Stomach smooth muscle (tissue), 2 donors: Measurements from ENCODE around the gene MUCL1.
"Not testable (repeated sequence)": the region's sequence is repeated elsewhere in the genome, so short reads cannot be mapped to it uniquely, and the experiment has no call there.

Experiments used
- H3K27ac ChIP-seq: one replicate; pipeline ENCODE4 v1.7.0; 2013; ENCODE audit warnings: mild to moderate bottlenecking, low read length, inconsistent platforms
- H3K27me3 ChIP-seq, 2 donors: one replicate each; pipeline ENCODE4 v1.7.0; 2013; ENCODE audit warnings: low read length in 2 of 2; ENCODE audit not compliant: insufficient read depth in 2 of 2, control insufficient read depth in 1 of 2
- H3K36me3 ChIP-seq, 2 donors: one replicate each; pipeline ENCODE4 v1.7.0; 2013; ENCODE audit warnings: low read length in 2 of 2; ENCODE audit not compliant: control insufficient read depth in 2 of 2, insufficient read depth in 2 of 2
- H3K4me1 ChIP-seq: one replicate; pipeline ENCODE4 v1.7.0; 2013; ENCODE audit warnings: low read length; ENCODE audit not compliant: control insufficient read depth, insufficient read depth
- H3K4me3 ChIP-seq, 2 donors: one replicate each; pipeline ENCODE4 v1.7.0; 2013; ENCODE audit warnings: low read length in 2 of 2
- H3K9ac ChIP-seq, 2 donors: one replicate each; pipeline ENCODE4 v1.7.0; 2013; ENCODE audit warnings: low read length in 2 of 2, mild to moderate bottlenecking in 1 of 2
- H3K9me3 ChIP-seq, 2 donors: one replicate each; pipeline ENCODE4 v1.7.0; 2013; ENCODE audit warnings: low read length in 2 of 2; ENCODE audit not compliant: control insufficient read depth in 2 of 2
- donor health status: healthy.
- donor health status: Pancreatic carcinoma.

MUCL1 gene

DNA sequence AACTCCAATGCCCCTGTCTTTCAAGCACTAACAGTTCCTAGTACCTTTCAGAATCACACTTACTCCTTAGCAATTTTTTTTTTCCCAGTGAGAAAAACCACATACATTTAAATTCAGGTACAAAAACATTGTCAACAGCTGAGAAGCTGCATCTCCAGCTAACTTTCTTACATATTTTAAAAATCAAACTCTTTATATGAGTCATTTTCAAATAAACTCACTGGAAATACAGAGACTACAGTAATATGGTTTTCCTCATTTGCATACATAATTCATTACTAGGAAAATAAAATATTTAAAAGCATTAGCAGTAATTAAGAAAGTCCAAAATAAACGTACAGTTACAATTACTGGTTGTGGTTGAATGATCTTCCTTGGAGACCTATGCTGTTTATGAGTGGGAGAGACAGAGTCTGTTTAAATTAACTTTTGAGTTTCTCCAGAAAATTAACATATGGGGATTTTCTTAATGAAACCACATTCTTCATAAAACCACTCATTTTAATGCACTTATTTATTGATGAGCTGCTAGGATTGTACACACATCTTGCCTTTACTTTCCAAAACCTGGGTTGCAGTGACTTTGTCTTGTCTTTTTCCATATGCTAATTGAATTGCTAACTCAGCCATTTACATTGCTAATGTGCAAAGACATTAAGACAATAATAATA lies 9.8 kb downstream of the MUCL1 start:
- Histone ChIP-seq H3K4me3 (no peak overlapping the region), H3K27me3 (no peaks in the 10 kb centered on the region), H3K9ac (no peak overlapping the region), H3K9me3 (no peaks in the 10 kb centered on the region), H3K4me1 (no peaks in the 10 kb centered on the region), H3K36me3 (no peaks in the 10 kb centered on the region), H3K27ac (no peak overlapping the region)

GRCh38 chr12:54865683-54866324 lies 11.5 kb downstream of the MUCL1 start:
- Histone ChIP-seq H3K4me1 (no peaks in the 10 kb centered on the region), H3K9me3 (no peaks in the 10 kb centered on the region), H3K27me3 (no peaks in the 10 kb centered on the region), H3K36me3 (no peaks in the 10 kb centered on the region), H3K9ac (no peak overlapping the region), H3K4me3 (no peak overlapping the region), H3K27ac (no peak overlapping the region)

GRCh38 chr12:54868690-54869089 lies 14.4 kb downstream of the MUCL1 start:
- H3K9me3 ChIP-seq: no peaks in the 10 kb centered on the region
- H3K4me3 ChIP-seq: no peak overlapping the region
- H3K27ac ChIP-seq: no peak overlapping the region
- no peak overlapping the region for H3K9ac ChIP-seq
- H3K36me3 ChIP-seq: no peaks in the 10 kb centered on the region
- H3K27me3 ChIP-seq: no peaks in the 10 kb centered on the region
- H3K4me1 ChIP-seq: no peaks in the 10 kb centered on the region

DNA sequence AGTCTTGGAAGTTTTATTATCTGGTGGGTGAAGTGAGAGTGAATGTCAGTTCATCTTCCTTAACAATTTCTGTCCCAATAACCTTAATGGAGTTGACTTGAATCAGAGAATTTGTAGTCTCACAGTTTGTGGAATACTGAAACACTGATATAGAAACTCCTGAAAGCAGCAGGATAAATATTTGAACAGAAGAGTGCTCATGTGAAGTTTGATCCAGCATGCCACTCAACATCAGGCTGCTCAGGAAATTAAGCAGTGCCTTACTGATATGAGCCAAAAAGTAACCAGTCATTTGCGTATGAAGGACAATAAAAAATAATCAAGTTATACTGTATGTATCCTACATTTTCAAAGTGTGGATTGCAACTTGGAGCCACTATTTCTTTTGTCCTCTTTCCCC lies 15.7 kb downstream of the MUCL1 start:
- H3K27ac ChIP-seq: no peak overlapping the region
- H3K36me3 ChIP-seq: no peaks in the 10 kb centered on the region
- H3K27me3 ChIP-seq: no peaks in the 10 kb centered on the region
- no peak overlapping the region for H3K4me3 ChIP-seq
- H3K9ac ChIP-seq: no peak overlapping the region
- no peaks in the 10 kb centered on the region for H3K4me1 ChIP-seq
- H3K9me3 ChIP-seq: no peaks in the 10 kb centered on the region

DNA sequence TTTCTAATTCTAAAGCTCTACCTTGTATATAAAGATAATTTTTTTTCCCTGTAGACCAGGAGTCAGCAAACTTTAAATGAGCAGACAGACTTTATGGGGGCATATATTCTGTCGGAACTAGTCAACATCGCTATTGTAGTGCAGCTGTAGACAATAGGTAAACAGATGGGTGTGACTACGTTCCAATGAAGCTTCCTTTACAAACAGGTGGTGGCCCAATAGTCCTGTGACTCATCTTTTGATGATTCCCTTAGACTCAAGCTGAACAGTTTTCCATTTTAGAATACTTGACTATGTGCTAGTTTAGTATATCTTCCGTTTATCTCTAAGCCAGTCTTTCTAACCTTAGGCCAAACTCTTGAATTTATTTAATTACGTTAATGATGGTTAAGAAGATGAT lies 16.3 kb downstream of the MUCL1 start:
- Histone ChIP-seq H3K36me3 (no peaks in the 10 kb centered on the region), H3K27me3 (no peaks in the 10 kb centered on the region), H3K9ac (no peak overlapping the region), H3K27ac (no peak overlapping the region), H3K9me3 (no peaks in the 10 kb centered on the region), H3K4me1 (no peaks in the 10 kb centered on the region), H3K4me3 (no peak overlapping the region)

- H3K4me3 ChIP-seq: no peak overlapping the region
- H3K36me3 ChIP-seq: no peaks in the 10 kb centered on the region
- H3K27me3 ChIP-seq: no peaks in the 10 kb centered on the region
- no peaks in the 10 kb centered on the region for H3K4me1 ChIP-seq
- H3K27ac ChIP-seq: no peak overlapping the region
- H3K9me3 ChIP-seq: no peaks in the 10 kb centered on the region
- no peak overlapping the region for H3K9ac ChIP-seq
Observed at GRCh38 chr12:54879150-54879549, 24.8 kb downstream of the MUCL1 start.

DNA sequence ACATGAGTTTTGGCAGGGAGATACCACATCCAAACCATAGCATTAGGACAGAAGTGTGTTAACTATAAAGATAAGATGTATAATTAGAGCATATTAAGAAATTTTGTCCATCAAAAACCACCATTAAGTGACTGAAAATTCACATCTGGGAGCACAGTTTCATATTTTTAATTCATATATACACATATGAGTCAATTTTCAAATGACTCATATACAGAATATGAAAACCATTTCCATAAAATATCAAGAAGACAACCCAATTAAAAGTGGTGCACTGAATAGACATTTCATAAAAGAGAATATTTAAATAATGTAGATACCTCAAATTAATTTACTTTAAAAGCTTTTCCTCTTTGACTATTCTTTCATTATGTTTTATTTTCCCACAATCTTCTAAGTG lies 25.3 kb downstream of the MUCL1 start:
- Histone ChIP-seq H3K27ac (no peak overlapping the region), H3K9ac (no peak overlapping the region), H3K36me3 (no peaks in the 10 kb centered on the region), H3K27me3 (no peaks in the 10 kb centered on the region), H3K4me3 (no peak overlapping the region), H3K4me1 (no peaks in the 10 kb centered on the region), H3K9me3 (no peaks in the 10 kb centered on the region)

GRCh38 chr12:54882079-54882478 lies 27.8 kb downstream of the MUCL1 start:
- no peaks in the 10 kb centered on the region for H3K27me3 ChIP-seq
- no peaks in the 10 kb centered on the region for H3K4me1 ChIP-seq
- no peaks in the 10 kb centered on the region for H3K36me3 ChIP-seq
- no peaks in the 10 kb centered on the region for H3K9me3 ChIP-seq
- no peak overlapping the region for H3K27ac ChIP-seq
- H3K4me3 ChIP-seq: no peak overlapping the region
- no peak overlapping the region for H3K9ac ChIP-seq

GRCh38 chr12:54882597-54882996 lies 28.3 kb downstream of the MUCL1 start:
- H3K27me3 ChIP-seq, H3K36me3 ChIP-seq, H3K4me3 ChIP-seq, H3K9ac ChIP-seq, H3K9me3 ChIP-seq, H3K4me1 ChIP-seq, H3K27ac ChIP-seq: not testable (repeated sequence)

DNA sequence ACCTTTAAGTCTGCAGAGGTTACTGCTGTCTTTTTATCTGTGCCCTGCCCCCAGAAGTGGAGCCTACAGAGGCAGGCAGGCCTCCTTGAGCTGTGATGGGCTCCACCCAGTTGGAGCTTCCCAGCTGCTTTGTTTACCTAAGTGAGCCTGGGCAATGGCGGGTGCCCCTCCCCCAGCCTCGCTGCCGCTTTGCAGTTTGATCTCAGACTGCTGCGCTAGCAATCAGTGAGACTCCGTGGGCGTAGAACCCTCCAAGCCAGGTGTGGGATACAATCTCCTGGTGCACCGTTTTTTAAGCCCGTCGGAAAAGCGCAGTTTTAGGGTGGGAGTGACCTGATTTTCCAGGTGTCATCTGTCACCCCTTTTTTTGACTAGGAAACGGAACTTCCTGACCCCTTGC lies 34.1 kb downstream of the MUCL1 start:
- H3K27ac ChIP-seq, H3K9me3 ChIP-seq, H3K36me3 ChIP-seq, H3K9ac ChIP-seq, H3K27me3 ChIP-seq, H3K4me1 ChIP-seq, H3K4me3 ChIP-seq: not testable (repeated sequence)

DNA sequence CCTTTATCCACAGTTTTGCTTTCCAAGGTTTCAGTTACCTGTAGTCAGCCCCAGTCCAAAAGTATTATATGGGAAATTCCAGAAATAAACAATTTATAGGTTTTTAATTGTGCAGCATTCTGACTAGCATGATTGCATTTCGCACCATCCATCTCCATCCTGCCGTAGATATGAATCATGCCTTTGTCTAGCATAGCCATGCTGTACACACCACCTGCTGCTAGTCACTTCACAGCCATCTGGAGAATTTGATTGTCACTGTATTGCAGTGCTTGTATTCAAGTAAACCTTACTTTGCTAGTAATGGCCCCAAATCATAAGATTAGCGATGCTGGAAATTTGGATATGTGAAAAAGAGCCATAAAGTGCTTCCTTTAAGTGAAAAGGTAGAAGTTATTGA lies 36.0 kb downstream of the MUCL1 start:
- no peaks in the 10 kb centered on the region for H3K9me3 ChIP-seq
- H3K27me3 ChIP-seq: no peaks in the 10 kb centered on the region
- no peak overlapping the region for H3K4me3 ChIP-seq
- H3K36me3 ChIP-seq: no peaks in the 10 kb centered on the region
- no peaks in the 10 kb centered on the region for H3K4me1 ChIP-seq
- no peak overlapping the region for H3K27ac ChIP-seq
- H3K9ac ChIP-seq: no peak overlapping the region
